HG02970 (cell line): ENCODE results near the gene GLYATL2.

Source experiments
- ATAC-seq: cut with Tn5 transposase; IDR thresholded peaks from one replicate; pipeline ENCODE4 v1.9.1; 2021; ENCODE audit warnings: mild to moderate bottlenecking, moderate library complexity, moderate number of reproducible peaks; ENCODE audit not compliant: unreplicated experiment, low FRiP score

GLYATL2 gene, protein sequence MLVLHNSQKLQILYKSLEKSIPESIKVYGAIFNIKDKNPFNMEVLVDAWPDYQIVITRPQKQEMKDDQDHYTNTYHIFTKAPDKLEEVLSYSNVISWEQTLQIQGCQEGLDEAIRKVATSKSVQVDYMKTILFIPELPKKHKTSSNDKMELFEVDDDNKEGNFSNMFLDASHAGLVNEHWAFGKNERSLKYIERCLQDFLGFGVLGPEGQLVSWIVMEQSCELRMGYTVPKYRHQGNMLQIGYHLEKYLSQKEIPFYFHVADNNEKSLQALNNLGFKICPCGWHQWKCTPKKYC

GRCh38 chr11:58844361-58845005 is at the start of gene GLYATL2:
GLYATL2 (minus strand) TSS chr11:58844704; CDS start chr11:58839612, 5,092 bp downstream.
- ATAC-seq: no peak

DNA sequence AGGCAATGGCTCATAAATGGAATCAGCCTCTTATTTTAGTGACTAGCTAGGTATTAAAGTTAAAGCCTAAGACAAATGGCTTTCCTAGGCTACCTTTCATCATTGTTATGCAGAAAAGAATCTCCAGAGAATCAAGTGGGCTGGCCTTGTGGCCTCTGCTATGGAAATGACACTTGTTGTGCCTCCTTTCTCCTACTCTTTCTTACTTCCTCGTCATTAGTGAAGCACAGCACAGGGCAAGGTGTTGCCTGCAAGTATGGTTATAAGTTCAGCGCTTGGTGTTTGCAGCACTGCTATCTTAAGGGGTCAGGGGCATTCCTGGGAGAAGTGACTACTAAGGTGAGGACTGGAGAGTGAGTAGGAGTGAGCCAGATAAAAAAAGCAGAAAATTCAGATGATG is 49.4 kb upstream of the GLYATL2 start:
- ATAC-seq: no peak

DNA sequence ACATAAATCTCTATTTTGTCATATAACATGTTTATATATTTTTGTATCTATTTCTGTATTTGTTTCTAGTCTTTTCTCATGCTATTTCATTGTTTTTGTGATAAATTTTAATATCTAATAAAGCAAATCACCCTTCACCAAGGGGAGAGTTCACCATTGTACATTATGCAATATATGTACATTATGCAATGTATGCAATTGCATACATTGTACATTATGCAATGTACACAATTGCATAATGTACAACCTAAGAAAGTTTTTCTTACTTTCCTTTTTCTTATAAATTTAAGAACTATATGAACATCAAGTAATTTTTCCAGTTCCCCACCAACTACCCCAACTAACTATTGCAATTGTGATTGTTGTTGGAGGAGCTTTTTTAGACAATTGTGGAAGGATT is 44.1 kb upstream of the GLYATL2 start:
- ATAC-seq: no peak

GRCh38 chr11:58887452-58887851 is 42.9 kb upstream of the GLYATL2 start:
- no peak for ATAC-seq

- ATAC-seq: no peak
Measured at GRCh38 chr11:58880625-58881024, 36.1 kb upstream of the GLYATL2 start.

- no peak for ATAC-seq
Measured at GRCh38 chr11:58880166-58880565, 35.7 kb upstream of the GLYATL2 start.

- no peak for ATAC-seq
Measured at GRCh38 chr11:58867556-58867955, 23.1 kb upstream of the GLYATL2 start.

DNA sequence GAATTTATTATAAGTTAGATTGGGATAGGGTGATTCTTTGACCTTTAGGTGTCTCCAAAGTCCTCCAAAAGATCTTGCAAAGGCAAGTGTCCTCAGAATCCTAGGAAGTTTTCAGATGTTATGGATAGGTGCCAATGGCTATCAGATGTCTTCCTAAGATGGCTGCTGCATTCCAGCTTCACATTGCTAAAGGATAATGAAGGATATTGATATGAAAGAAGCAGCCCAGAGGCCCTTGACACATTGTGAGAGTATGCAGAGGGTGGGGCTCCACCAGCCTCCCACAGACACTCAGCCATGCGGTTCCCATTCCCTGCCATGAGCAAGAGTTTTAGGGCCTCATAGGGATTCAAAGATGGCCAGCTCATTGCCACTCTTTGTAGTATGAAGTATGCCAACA is 22.3 kb upstream of the GLYATL2 start:
- no peak for ATAC-seq

DNA sequence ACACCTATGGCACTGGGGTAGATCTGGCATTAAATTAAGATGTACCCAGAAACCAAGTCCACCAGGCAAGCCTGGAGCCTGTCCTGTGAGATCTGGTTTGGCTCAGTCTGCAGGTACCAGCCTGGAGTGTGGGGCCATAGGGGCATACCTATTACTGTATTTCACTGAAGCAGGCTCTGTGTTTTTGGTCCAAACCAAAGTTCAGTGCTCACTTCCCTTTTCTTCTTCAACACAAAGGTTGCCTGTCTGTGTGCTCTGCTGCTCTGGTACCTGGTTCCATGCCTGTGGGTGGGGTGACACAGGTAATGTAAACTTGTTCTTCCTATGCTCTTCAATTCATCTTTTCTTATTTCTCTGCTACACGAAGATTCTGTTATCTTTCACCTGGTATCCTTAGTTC is 19.8 kb upstream of the GLYATL2 start:
- no peak for ATAC-seq

DNA sequence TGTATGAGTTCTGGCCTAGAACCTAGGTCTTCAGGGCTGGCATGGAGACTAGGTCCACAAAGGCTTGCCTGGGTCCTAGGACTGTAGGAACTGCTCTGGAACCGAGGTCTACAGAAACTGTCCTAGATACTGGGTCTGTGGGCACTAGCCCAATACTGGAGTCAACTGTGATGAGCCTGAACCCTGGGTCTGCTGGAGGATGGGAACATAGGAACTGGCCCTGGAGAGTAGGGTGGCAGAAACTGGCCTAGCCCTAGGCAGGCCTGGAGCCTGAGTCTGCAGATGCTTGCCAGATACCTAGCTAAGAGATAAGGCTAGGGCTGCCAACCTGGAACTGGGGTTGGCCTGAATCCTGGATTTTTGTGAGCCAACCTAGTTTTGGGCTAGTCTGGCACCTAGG is 19.2 kb upstream of the GLYATL2 start:
- no peak for ATAC-seq

GRCh38 chr11:58861533-58861932 is 17.0 kb upstream of the GLYATL2 start:
- no peak for ATAC-seq

DNA sequence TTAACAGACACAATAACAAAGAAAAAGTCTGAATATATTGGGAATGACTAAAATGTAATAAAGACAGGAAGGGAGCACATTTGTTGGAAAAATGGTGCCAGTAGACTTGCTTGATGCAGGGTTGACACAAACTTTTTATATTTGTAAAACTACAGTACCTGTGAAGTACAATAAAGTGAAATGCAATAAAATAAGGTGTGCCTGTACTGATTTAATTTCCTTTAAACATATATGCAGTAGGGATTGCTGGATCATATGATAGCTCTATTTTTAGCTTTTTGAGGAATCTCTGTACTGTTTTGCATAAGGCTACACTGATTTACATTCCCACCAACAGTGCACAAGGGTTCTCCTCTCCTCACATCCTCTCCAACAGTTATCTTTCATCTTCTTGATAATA is 12.3 kb upstream of the GLYATL2 start:
- no peak for ATAC-seq

GRCh38 chr11:58845386-58845785 is 882 bp upstream of the GLYATL2 start:
- no peak for ATAC-seq

GRCh38 chr11:58837707-58838388 is 6.7 kb downstream of the GLYATL2 start:
- no peak for ATAC-seq

DNA sequence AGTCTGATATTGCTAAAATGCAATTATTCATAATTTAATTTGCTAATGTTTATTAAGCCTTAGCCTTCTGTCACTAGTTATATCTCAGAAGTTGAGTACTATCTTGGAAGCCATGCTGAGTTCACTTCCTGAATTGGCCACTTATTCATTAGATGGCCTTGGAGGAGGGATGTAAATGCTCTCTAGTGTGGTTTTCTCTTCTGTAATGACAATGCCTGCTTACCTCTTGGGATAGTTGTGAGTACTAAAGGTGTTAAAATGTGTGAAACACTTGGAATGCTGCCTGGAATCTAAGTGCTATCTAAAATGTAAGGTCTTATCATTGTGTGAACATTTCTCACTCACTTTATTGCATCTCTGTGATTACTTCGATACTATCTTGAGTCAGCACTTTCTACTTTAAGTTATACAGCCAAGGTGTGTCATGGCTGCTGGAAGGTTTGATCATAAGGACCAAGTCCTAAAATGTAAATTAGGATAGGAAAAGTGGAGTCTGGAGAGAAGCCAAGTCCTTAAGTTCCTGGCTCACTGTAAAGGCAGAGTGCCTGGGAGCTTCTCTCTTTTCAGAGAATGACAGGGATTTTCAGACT is 12.4 kb downstream of the GLYATL2 start:
- ATAC-seq: no peak

- no peak for ATAC-seq
Measured at GRCh38 chr11:58830673-58831301, 13.7 kb downstream of the GLYATL2 start.

GRCh38 chr11:58829786-58830185 is 14.7 kb downstream of the GLYATL2 start:
- no peak for ATAC-seq

- ATAC-seq: no peak
Measured at GRCh38 chr11:58813693-58814092, 30.8 kb downstream of the GLYATL2 start.

DNA sequence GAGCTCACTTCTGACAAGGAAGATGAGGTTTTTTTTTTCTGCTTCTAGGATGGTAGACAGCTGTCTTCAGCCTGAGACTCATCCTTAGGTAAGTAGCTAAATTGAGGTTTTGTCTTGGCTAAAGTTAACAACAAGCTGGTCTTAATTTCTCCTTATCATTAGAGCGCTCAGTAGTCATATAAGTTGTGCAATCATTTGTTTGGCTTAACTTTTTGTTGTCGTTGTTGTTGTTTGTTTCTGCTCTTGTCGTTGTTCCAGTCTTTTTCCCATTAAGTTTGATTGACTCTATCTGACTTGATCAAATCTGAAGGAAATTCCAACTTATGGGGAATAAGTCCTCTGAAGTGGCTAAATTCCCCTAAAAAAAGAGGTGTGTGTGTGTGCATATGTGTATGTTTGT is 33.0 kb downstream of the GLYATL2 start:
- no peak for ATAC-seq

DNA sequence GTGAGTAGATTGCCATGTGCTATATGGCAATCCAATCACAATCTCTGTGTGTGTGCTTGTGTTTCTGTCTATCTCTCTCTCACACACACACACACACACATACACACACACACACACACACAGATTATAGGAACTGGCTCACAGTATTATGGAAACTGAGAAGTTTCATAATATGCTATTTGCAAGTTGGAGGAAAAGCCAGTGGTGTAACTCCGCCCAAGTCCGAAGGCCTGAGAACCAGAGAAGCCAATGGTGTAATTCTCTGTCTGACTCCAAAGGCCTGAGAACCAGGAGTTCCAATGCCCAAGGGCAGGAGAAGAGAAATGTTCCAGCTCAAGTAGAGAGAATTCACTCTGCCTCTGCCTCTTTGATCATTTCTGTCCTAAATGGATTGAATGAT is 37.2 kb downstream of the GLYATL2 start:
- ATAC-seq: no peak

DNA sequence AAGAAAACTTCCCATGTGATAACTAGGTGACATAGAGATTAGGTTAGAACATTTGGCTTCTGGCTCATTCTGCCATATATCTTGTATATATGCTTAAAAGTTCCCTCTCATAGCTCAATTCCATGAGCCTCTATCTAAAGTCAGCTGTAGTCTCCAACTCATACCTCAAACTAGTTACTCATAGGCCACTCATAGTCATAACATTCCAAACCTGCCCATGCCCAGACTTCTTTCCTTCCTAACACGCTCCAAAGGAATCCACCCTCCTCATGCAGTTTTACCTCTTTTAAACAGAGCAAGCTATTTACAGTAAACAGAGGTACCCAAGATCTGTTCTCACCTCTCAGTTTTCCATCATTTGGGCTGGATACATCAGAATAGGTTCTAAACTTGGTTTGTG is 39.4 kb downstream of the GLYATL2 start:
- ATAC-seq: no peak
